GM19438 (cell line): ENCODE measurements around the gene WNT6.

Experiments used
- ATAC-seq: cut with Tn5 transposase; IDR thresholded peaks from one replicate; pipeline ENCODE4 v1.9.1; 2021; ENCODE audit warnings: low read depth; ENCODE audit not compliant: unreplicated experiment

WNT6 gene

GRCh38 chr2:218889937-218890336, 30.3 kb downstream of the WNT6 start:
- ATAC-seq, result no peak

GRCh38 chr2:218890369-218890768, 30.8 kb downstream of the WNT6 start:
- no peak for ATAC-seq

DNA sequence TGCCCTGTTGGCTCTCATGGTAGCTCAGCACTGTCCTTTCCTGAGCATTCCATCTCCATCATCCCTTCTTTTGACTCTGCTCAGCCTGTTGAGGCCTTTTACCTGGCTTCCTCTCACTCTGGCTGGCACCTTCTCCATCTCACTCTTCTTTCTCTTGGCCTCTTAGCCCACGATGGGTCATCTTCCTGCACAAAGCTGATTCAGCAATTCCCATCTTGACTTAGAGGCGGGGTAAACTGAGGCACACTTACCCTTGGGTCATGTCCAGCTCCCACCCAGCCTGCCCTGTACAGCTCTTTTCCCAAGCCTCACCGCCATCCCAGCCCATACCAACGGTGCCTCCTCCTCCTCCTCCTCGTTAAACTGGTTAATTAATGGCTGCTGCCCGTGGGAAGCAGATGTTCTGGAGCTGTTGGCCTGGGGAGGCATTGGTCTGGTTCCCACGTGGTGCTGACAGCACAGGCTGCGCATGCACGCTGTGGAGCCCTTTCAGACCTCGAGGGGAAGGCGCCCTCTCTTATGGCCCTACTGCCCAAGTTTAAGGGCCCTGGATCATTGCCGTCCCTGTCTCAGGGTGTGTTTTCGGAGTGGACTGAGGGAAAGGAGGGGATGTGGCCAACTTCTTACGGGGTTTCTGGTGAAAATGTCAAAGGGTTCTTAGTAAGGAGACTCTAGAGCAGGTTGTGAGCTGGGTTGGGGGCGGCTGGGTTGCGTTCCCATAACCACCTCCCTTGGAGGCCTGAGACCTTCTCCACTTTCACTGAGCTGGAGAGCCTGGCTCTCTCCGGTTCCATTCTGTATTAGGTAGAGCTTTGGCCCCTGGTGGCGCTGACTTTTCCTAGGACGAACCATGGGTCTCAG, 31.9 kb downstream of the WNT6 start:
- no peak for ATAC-seq

DNA sequence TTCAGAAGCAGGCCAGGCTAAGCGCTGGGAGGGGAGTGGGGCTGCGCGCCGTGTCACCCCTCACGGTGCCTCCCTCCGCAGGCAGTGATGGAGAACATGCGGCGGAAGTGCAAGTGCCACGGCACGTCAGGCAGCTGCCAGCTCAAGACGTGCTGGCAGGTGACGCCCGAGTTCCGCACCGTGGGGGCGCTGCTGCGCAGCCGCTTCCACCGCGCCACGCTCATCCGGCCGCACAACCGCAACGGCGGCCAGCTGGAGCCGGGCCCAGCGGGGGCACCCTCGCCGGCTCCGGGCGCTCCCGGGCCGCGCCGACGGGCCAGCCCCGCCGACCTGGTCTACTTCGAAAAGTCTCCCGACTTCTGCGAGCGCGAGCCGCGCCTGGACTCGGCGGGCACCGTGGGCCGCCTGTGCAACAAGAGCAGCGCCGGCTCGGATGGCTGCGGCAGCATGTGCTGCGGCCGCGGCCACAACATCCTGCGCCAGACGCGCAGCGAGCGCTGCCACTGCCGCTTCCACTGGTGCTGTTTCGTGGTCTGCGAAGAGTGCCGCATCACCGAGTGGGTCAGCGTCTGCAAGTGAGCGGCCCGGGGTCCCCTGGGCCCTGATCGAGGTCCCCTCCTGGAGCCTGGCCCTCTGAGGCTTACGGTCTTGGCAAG, 33.2 kb downstream of the WNT6 start:
- ATAC-seq, result peak; percentile 41

GRCh38 chr2:218893349-218894150, 33.9 kb downstream of the WNT6 start:
- ATAC-seq, result no peak

- no peak for ATAC-seq
These were observed 34.7 kb downstream of the WNT6 start for GRCh38 chr2:218894151-218894879.

GRCh38 chr2:218894880-218895157, 35.2 kb downstream of the WNT6 start:
- no peak for ATAC-seq

- ATAC-seq, result no peak
These were observed 35.7 kb downstream of the WNT6 start for GRCh38 chr2:218895326-218895725.

- ATAC-seq, result peak; percentile 9
These were observed 36.3 kb downstream of the WNT6 start for GRCh38 chr2:218895759-218896500.

DNA sequence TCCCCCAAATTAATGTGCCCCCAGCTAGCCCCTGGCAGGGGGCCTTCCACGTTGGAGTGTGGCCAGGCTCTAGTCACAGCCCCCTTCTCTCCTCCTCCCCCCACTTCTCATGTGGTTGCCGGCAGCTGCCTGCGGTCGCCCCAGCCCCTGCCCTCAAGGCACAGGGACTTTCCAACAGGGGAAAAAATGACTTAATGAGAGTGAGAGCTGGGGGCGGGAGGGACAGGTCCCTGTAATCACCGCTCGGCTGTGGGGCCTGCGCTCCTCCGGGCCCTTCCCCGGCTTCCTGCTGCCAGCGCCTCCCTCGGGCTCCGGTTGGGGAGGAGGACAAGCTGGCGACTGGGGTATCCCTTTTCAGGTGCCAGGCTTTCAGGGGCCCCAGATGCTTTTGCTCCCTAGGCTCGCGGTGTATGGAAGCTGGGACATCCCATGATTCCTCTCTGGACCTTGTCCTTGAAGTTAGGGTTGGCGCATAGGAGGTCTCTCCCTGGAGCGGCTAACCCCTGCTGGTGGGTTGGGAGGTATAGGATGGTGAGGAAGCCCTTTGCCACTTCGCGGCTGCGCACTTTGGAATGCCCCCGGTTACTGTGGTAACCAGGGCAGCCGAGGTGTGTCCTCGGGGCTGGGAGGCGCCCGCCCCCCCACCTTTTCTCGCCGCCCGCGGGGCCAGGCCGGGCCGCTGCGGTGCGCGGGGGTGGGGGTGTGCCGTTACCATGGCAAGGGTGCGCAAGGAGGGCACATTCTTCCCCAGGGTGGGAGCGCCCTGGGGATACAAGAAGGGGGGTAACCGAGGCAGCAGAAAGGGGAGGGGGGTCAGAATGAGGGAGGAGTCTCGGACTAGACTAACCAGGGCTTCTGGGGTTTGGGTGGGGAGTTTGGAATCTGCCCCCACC, 37.1 kb downstream of the WNT6 start:
- peak; percentile 59 for ATAC-seq

GRCh38 chr2:218897394-218898108, 37.9 kb downstream of the WNT6 start:
- no peak for ATAC-seq

DNA sequence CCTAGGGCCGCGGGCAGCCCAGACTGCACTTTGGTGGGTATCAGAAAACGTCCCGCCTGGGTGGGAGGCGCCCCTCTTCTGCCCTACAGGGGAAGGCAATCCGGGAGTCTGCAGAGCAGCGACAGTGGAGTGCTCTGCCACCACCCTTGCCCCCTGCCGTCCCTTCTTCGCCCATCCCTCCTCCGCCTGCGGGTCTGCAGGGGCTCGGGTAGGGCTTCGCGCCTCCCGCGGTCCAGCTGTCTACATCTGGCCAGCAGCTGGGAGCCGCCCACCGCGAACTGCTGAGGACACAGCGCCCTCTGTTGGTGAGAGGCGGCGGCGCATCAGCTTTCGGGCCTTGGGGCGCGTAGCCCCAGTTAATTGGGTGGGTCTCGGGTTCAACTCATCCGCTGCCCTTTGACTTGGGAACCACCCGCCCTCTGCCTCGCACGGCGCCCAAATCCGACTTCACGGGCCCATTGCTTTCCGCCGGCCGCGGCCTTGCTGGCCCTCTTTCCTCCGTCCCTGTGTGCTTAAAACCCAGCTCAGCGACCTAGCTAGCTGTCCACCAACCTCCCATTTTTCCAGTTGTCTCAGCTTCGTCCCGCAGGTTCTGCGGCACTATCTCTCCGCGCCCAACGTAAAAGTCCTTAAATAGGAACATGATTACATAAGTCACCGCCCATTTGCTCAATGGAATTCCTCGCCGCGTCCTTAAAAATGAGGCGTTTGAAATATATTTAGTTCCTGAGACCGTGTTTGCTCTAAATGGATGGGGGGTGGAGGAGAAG, 38.7 kb downstream of the WNT6 start:
- peak; percentile 46 for ATAC-seq

DNA sequence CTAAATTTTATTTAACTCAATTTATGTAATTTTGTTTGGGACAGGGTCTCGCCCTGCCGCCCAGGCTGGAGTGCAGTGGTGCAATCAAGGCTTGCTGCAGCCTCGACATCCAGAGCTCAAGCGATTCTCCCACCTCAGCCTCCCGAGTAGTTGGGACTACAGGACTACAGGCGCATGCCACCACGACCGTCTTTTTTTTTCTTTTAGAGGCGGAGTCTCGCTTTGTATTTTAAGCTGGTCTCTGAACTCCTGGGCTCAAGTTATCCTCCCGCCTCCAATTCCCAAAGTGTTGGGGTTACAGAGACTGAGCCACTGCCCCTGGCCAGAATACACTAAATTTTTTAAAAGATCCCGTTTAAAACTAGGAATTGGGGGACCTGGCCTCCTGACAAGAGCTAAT, 39.5 kb downstream of the WNT6 start:
- no peak for ATAC-seq

- ATAC-seq, result no peak
These were observed 42.8 kb downstream of the WNT6 start for GRCh38 chr2:218902427-218902826.

GRCh38 chr2:218904176-218904575, 44.6 kb downstream of the WNT6 start:
- ATAC-seq, result no peak

- ATAC-seq, result peak; percentile 96
These were observed 49.4 kb downstream of the WNT6 start for GRCh38 chr2:218908721-218909619.

- ATAC-seq, result no peak
These were observed 51.1 kb downstream of the WNT6 start for GRCh38 chr2:218910741-218911140.
